Fibroblast of skin of left quadriceps (primary cell): ENCODE measurements around the gene TPD52L2.
A peak's percentile ranks its signal among the peaks of the same experiment; 100 is the strongest.
"Not testable (repeated sequence)": the region's sequence is repeated elsewhere in the genome, so short reads cannot be mapped to it uniquely, and the experiment has no call there.

ENCODE experiments used
- DNase-seq, 2 experiments: peaks; one replicate each; pipeline ENCODE4 v3.0.0-alpha.2; 2013; ENCODE audit warnings: low read depth in 2 of 2

Gene TPD52L2

DNA sequence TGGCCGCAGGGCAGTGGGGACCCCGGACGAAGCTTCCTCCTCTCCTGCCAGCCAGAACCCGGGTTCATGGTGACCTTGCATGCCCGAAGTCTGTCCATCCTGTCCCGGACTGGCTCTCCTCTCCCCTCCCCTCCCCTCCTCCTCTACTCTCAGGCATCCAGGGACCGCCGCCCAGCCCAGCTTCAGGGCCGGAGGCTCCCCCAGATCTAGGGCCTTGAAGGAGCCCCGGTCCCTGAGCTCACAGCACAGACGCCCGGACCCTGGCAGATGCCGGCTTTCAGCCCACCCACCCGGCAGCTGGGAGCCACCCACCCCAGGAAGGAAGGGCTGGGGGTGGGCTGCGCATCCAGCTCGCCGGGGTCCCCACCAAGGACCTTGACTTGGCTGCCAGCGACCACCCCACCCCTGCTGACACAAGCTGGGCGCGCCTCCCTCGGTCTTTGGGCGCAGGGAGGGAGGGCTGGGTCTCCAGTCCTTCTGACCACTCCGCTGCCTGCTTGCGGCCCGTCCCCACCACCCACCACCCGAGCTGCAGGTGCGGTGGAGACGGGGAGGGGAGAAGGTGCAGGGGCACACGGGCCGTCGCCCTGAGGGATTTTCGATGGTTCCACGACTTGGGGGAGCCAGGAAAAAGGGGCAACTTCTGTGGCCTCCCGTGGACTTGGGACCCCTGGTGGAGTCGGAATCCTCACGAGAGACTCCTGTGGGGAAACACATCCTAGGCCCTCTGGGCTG, 9.5 kb upstream of the TPD52L2 start:
- no peak for DNase-seq

DNA sequence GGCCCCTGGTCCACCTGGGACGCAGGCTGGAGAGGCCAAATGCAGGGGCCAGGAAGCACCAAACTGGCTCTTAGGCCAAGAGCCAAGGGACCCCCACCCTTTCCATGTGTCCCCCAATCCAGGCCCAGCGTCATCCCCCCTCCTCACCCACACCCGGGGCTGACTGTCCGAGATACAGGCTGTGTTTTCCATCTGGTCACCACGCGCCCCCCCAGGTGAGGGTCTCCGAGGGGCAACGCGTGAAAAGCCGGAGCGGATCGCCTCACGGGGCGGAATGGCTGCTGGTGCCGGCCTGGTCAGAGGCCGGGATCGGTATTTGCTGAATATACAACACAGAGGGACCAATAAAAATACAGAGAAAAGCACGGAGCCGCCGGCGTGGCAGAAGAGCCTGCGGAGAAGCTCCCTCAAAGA, 9.0 kb upstream of the TPD52L2 start:
- DNase-seq, result no peak

DNA sequence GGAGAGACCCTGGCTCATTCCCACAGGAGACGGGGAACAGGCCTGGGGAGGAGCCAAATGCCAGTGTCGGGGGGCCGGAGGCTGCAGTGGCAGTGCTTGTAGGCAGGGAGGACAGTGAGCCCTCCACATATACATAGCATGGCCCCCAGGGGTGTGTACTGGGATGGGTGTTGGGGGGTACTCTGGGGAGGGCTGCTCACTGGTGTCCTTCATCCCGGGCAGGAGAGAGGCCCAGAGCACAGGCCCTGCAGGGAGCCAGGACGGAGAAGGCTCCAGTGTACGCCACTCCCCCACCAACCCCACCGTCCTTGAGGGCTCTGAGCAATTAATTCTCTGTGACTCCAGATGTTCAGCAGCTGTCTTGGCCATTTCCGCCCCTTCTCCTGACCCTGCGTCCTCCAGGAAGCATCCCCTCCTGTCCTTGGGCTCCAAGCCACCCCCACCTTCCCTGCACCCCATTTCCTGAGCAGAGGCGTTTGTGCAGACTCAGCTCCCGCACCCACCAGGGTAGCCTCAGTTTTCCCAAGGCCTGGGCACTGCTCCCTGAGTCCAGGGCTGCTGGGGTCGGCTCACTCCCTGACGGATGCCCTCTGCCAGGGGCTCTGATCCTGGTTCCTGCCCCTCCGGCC, 7.2 kb upstream of the TPD52L2 start:
- no peak for DNase-seq

DNA sequence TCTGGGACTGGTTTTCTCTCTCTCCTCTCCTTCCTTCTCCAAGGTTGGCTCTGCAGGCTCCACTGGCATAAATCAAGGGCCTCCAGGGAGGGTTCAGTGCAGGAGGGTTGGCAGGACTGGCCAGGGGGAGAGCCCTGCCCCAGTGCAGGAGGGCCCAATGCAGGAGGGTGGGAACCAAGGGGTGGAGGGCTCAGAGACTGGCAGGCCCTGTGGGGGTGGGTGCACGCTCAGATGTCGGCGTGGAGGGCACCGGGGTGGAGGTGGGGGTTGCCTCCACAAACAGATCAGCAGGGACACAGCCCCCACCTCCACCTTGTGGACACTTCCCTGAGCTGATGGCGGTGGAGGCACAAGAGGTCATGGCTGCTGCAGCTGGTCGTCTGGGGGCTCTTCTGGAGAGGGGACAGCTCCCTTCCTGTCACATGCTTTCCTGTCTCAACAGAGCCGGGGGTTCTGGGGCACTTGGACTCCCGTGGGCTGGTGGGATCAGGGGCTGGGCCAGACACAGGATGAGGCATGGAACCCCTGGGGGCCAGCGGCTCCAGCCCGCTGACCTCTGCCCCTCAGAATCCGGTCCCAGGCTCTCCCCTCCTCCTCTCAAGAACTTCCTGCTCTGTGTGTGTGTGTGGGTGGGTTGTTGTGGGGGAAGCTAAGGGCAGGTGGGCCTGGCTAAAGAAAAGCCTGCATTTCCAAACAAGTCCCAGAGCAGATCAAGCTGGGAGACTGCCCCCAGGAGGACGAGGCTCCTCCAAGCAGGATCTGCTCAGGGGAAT, 6.5 kb upstream of the TPD52L2 start:
- no peak for DNase-seq

DNA sequence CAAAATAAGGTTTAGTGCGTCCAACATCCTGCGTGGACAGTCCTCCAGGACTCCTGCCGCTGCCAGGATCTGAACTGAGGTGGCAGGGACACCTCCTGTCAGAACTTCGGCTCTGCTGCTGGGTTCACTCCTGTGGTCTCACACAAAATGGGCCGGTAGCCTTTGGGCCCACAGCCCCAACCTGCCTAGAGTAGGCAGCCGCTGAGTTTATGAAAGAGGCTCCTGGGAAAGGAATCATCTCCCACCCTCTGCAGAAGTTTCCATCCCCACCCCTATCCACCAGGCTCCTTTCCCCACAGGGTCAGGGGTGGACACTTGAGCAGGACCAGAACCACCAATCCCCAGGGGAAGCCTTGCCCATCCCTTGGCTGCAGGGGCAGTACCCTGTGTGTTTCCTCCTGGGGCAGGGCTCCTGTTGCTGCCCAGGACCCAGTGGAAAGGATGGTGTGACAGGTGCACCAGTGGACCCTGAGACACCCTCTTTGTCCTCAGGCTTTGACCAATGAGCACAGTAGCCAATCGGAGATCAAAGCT, 5.8 kb upstream of the TPD52L2 start:
- DNase-seq, result no peak

DNA sequence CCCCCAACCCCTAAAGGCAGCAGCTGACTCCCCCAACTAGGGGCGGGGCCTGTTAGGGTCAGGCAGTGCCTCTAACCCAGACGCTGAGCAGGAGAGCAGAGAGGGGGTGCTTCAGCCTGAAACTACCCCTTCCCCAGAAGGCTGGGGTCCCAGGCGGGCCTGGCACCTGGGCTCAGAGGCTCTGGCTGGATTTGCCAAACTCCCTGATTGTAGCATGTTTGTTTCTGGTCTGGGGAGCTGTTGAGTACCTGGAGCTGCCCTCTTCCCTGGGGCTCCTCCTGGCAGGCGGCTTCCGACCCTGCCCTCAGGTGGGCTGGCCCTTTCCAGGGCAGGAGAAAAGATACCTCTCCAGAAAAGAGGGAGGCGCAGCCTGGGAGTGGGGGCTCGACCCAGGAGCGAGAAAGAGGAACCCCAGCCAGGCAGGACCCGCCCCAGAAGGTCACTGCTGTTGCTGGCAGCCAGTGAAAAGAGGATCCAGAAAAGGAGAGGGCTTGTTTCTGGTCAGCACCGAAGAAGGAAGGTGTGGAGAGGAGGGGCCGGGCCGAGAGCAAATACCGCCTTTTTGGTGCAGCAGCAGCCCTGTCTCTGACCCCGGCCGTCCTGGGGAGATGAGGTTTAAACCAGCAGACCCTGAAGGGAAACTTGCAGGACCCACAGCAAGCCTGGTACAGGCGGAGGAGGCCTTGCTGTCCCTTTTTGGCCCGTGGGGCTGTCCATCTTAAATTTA, 4.6 kb upstream of the TPD52L2 start:
- no peak for DNase-seq

DNA sequence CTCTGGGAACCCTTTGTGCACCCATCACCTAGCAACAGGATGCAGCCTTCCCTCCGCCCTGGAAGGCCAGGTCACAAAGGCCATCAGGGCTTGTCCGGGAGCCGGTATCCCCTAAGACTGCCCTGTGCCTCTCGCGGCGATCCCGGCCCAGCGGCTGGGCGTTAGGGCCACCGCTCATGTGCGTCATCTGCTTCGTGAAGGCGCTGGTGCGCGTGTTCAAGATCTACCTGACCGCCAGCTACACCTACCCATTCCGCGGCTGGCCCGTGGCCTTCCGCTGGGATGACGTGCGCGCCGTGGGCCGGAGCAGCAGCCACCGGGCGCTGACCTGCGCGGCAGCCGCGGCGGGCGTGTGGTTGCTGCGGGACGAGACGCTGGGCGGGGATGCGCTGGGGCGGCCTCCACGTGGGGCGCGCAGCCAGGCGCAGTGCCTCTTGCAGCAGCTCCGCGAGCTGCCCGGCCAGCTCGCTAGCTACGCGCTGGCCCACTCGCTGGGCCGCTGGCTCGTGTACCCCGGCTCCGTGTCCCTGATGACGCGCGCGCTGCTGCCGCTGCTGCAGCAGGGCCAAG, 3.6 kb upstream of the TPD52L2 start, which contains the start of gene ABHD16B:
Gene ABHD16B, plus strand, starts transcription at position 134 of the 570 bp plus-strand sequence. Its CDS starts 43 bp downstream, at position 177.
- DNase-seq, result no peak

DNA sequence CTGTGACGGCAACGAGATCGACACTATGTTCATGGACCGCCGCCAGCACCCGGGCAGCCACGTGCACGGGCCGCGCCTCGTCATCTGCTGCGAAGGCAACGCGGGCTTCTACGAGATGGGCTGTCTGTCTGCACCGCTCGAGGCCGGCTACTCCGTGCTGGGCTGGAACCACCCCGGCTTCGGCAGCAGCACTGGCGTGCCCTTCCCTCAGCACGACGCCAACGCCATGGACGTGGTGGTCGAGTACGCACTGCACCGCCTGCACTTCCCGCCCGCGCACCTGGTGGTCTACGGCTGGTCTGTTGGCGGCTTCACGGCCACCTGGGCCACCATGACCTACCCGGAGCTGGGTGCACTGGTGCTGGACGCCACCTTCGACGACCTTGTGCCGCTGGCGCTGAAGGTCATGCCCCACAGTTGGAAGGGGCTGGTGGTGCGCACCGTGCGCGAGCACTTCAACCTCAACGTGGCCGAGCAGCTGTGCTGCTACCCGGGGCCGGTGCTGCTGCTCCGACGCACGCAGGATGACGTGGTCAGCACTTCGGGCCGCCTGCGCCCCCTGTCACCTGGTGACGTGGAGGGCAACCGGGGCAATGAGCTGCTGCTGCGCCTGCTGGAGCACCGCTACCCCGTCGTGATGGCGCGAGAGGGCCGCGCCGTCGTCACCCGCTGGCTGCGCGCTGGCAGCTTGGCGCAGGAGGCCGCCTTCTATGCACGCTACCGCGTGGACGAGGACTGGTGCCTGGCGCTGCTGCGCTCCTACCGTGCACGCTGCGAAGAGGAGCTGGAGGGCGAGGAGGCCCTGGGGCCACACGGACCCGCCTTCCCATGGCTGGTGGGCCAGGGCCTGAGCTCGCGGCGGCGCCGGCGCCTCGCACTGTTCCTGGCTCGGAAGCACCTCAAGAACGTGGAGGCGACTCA, 2.8 kb upstream of the TPD52L2 start:
- DNase-seq, result no peak

DNA sequence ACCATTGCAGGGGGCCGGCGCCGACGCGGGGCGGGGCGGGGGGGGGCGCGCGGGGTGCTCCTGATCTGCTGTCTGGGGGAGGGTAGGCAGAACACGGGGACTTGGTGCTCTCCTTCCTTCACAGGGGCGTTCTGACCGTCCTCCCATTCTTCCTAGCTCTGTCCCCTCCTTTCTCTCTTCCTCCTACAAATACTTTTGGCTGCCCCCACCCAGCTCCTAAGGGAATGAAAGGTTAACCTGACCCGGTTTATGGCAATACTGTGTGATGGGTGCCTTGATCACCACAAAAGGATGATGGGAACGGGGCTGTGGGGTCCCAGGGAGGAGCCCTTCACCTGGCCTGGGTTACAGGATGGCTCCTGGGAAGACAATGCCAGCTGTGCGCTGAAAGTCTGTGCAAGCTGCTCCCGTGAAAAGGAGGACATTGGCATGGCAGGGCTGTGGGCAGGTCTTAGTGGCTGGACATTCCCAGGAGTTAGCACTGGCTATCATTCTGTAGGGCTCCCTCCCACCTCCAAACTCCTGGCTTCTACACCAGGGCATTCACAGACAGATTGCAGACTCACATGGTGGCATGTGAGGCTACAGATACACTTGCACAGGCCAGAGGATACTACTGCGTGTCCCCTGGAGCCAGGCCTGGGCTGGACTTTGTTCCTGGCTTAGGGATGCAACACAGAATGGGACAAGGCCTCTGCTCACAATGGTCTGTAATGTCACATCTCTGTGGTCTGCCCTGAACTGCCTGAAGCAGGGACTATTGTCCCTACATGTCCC, 1.9 kb upstream of the TPD52L2 start:
- no peak for DNase-seq

DNA sequence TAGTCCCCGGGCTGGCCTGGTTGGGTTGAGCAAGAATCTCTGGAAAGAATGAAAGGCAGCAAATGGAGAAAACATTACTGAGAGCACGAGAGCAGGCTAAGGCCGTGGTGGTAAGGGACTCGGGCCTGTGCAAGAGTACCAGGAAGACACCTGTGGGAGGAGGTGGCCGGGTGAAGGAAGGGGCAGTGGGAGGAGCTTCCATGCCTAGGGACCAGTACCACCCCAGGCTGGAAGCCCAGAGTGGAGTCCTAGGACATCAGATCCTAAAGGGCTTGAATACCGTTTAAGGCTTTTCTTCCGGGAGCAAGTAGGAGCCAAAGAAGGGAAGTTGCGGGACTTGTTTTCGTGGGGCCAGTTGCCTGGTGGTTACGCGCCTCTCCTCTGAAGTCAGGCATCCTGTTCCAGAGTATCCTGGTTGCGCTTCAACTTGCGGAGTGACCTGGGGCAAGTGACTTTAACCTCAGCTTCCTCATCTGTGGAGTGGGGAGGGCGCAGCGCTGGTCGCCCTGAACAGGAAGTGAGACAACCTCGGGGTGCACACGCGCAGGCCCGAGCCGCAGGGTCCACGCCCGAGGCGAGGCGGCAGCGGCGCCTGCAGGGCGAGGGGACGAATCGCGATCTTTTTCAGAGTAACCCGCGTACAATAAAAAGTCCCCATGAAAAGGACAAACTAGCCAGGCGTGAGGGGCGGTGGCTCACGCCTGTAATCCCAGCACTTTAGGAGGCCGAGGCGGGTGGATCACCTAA, 1.1 kb upstream of the TPD52L2 start:
- peak; percentile 28 to 31 for DNase-seq

DNA sequence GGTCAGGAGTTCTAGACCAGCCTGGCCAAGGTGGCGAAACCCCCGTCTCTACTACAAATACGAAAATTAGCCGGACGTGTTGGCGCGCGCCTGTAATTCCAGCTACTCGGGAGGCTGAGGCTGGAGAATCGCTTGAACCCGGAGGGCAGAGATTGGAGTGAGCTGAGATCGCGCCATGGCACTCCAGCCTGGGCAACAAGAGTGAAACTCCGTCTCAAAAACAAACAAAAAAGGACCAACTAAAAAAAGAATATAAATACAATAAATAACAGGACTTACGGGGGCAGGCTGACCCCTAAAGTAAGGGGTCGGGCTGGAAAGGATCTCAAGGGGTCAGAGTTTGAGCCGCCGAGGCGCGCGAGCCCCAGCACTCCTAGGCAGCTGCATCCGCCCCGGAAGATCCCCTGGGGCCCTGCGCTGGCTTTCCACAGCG, 509 bp upstream of the TPD52L2 start:
- no peak for DNase-seq

DNA sequence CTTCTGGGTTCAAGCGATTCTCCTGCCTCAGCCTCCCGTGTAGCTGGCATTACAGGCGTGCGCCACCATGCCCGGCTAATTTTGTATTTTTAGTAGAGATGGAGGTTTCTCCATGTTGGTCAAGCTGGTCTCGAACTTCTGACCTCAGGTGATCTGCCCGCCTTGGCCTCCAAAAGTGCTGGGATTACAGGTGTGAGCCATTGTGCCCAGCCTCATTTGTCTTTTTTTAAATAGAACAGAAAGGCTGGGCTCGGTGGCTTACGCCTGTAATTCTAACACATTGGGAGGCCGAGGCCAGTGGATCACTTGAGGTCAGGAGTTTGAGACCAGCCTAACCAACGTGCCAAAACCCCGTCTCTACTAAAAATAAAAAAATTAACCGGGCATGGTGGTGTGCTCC, 2.0 kb downstream of the TPD52L2 start:
- DNase-seq, result not testable (repeated sequence)

DNA sequence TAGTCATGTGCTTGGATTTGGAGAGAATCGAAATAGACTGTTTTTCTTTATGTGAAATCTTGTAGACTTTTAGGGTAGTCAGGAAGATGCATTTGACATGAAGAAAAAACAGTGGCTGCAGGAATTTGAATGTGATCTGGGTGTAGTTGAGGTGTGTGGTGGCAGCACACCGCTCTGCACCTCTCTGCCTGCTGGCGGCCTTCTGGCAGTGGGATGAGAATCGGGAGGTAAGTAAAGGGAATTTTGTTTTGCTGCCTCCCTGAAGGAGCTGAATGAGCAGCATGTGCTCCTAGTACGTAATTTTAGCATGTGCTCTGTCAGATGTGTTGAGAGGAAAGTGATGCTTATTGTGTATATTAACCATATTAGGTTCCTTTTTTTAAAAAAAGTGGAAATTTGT, 3.2 kb downstream of the TPD52L2 start:
- no peak for DNase-seq

DNA sequence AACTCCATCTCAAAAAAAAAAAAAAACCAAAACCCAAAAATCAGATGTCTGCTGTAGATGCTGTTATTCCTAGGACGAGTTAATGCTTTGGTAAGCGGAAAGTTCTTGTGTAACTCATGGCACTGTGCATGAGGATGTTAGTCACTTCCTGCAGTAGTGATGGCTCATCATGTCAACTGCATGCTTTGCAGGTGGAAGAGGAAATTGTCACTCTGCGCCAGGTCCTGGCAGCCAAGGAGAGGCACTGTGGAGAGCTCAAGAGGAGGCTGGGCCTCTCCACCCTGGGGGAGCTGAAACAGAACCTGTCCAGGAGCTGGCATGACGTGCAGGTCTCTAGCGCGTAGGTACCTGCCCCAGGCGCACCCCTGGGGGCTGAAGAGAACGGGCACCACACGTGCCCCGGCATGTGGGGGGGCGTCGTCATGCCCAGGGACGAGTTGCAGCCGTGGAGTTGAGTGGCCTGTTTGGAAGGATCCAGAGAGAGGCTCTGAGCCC, 8.5 kb downstream of the TPD52L2 start:
- no peak for DNase-seq

DNA sequence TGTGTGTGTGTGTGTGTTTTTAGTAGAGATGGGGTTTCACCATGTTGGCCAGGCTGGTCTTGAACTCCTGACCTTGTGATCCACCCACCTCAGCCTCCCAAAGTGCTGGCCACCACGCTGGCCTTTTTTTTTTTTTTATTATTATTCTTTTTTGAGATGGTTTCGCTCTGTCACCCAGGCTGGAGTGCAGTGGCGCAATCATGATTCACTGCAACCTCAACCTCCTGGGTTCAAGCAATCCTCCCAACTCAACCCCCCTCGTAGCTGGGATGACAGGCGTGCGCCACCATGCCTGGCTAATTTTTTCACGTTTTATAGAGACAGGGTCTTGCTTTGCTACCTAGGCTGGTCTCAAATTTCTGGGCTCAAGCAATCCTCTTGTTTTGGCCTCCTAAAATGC, 9.2 kb downstream of the TPD52L2 start:
- DNase-seq, result not testable (repeated sequence)

DNA sequence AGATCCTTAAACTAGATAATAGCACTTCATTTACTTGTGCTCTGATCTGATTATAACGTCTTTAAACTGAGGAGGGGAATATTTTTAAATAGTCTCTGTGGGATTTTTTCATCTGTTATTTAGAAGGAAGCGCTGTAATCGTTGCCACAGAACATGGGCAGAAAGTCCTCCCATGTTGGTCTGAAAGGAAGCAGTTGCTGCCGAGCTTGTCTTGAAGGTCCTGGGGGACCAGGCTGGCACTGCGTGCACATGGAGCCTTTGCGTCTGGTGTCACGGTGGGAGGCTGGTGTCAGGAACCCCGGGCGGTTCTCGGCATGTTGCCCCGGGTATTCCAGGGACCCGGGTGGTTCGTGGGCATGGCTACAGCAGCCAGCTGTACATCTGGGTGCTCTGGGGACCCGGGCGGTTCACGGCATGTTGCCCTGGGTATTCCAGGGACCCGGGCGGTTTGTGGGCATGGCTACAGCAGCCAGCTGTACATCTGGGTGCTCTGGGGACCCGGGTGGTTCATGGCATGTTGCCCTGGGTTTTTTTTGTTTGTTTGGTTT, 11.5 kb downstream of the TPD52L2 start:
- no peak for DNase-seq

DNA sequence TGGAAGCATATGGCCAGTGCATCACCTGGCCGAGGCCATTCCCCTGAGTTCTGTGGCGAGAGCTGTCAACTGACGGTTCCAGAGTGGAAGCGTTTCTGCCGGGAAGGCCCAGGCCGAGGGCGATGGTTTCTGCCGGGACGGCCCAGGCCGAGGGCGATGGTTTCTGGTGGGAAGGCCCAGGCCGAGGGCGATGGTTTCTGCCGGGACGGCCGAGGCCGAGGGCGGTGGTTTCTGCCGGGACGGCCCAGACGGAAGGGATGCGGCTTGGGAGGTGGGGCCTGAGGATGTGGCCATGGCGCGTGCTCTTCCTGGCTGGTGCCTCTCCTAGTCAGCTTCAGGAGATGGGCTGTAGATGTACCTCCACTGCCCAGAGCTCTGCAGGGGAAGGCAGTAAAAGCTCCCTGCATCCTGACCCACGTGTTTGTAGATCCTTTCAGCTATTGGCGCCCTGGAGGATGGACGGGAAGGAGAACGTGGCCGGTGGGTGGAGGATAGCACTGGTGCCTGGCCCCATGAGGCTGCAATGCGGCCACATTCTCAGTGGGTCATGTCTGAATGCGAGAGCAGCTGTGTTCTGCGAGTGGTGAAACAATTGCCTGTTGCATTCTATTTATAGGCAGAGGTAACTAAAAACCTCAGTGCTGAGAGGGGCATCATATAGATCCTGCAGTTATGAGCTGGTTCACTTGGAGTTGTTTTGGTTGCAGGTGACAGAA, 12.8 kb downstream of the TPD52L2 start:
- no peak for DNase-seq
